ENCODE data around the gene WWOX.

Gene WWOX

GRCh38 chr16:78815713-78816112 lies 716.3 kb downstream of the WWOX start:
- H3K4me3 ChIP-seq (ENCODE audit: insufficient read depth, low read depth, low read length, poor library complexity, severe bottlenecking): no peak overlapping the region
- H3K36me3 ChIP-seq (ENCODE audit: control insufficient read depth, insufficient read depth, low read length): no peaks in the 10 kb centered on the region
- no peaks in the 10 kb centered on the region for H3K9me3 ChIP-seq (ENCODE audit: control insufficient read depth, low read length)
- no peaks in the 10 kb centered on the region for H3K27me3 ChIP-seq (replicated peaks; ENCODE audit: control insufficient read depth, insufficient read depth, low read length, poor library complexity, severe bottlenecking)
- no peaks in the 10 kb centered on the region for H3K4me1 ChIP-seq (ENCODE audit: control insufficient read depth, insufficient read depth, low read length, poor library complexity, severe bottlenecking)
- DNase-seq: no peak
- no peak overlapping the region for H3K27ac ChIP-seq (ENCODE audit: insufficient read depth, low read length, poor library complexity, severe bottlenecking)

GRCh38 chr16:78816499-78817195 lies 717.2 kb downstream of the WWOX start:
- no peak overlapping the region for H3K4me3 ChIP-seq (ENCODE audit: insufficient read depth, low read depth, low read length, poor library complexity, severe bottlenecking)
- no peak overlapping the region for H3K27ac ChIP-seq (ENCODE audit: insufficient read depth, low read length, poor library complexity, severe bottlenecking)
- H3K4me1 ChIP-seq (ENCODE audit: control insufficient read depth, insufficient read depth, low read length, poor library complexity, severe bottlenecking): no peaks in the 10 kb centered on the region
- H3K9me3 ChIP-seq (ENCODE audit: control insufficient read depth, low read length): no peaks in the 10 kb centered on the region
- DNase-seq: no peak
- no peaks in the 10 kb centered on the region for H3K27me3 ChIP-seq (replicated peaks; ENCODE audit: control insufficient read depth, insufficient read depth, low read length, poor library complexity, severe bottlenecking)
- H3K36me3 ChIP-seq (ENCODE audit: control insufficient read depth, insufficient read depth, low read length): no peaks in the 10 kb centered on the region

GRCh38 chr16:78817200-78817739 lies 717.8 kb downstream of the WWOX start:
- DNase-seq: no peak
- no peaks in the 10 kb centered on the region for H3K4me1 ChIP-seq (ENCODE audit: control insufficient read depth, insufficient read depth, low read length, poor library complexity, severe bottlenecking)
- no peaks in the 10 kb centered on the region for H3K9me3 ChIP-seq (ENCODE audit: control insufficient read depth, low read length)
- H3K27me3 ChIP-seq (replicated peaks; ENCODE audit: control insufficient read depth, insufficient read depth, low read length, poor library complexity, severe bottlenecking): no peaks in the 10 kb centered on the region
- no peaks in the 10 kb centered on the region for H3K36me3 ChIP-seq (ENCODE audit: control insufficient read depth, insufficient read depth, low read length)
- no peak overlapping the region for H3K27ac ChIP-seq (ENCODE audit: insufficient read depth, low read length, poor library complexity, severe bottlenecking)
- no peak overlapping the region for H3K4me3 ChIP-seq (ENCODE audit: insufficient read depth, low read depth, low read length, poor library complexity, severe bottlenecking)

- no peaks in the 10 kb centered on the region for H3K27me3 ChIP-seq (replicated peaks; ENCODE audit: control insufficient read depth, insufficient read depth, low read length, poor library complexity, severe bottlenecking)
- no peaks in the 10 kb centered on the region for H3K9me3 ChIP-seq (ENCODE audit: control insufficient read depth, low read length)
- DNase-seq: no peak
- no peaks in the 10 kb centered on the region for H3K36me3 ChIP-seq (ENCODE audit: control insufficient read depth, insufficient read depth, low read length)
- no peaks in the 10 kb centered on the region for H3K4me1 ChIP-seq (ENCODE audit: control insufficient read depth, insufficient read depth, low read length, poor library complexity, severe bottlenecking)
- H3K27ac ChIP-seq (ENCODE audit: insufficient read depth, low read length, poor library complexity, severe bottlenecking): no peak overlapping the region
- no peak overlapping the region for H3K4me3 ChIP-seq (ENCODE audit: insufficient read depth, low read depth, low read length, poor library complexity, severe bottlenecking)
Observed at GRCh38 chr16:78821335-78821734, 721.9 kb downstream of the WWOX start.

GRCh38 chr16:78822509-78822908 lies 723.1 kb downstream of the WWOX start:
- H3K4me3 ChIP-seq (ENCODE audit: insufficient read depth, low read depth, low read length, poor library complexity, severe bottlenecking): no peak overlapping the region
- no peaks in the 10 kb centered on the region for H3K27me3 ChIP-seq (replicated peaks; ENCODE audit: control insufficient read depth, insufficient read depth, low read length, poor library complexity, severe bottlenecking)

GRCh38 chr16:78823027-78823426 lies 723.6 kb downstream of the WWOX start:
- no peak for DNase-seq
- no peaks in the 10 kb centered on the region for H3K27me3 ChIP-seq (replicated peaks; ENCODE audit: control insufficient read depth, insufficient read depth, low read length, poor library complexity, severe bottlenecking)
- no peaks in the 10 kb centered on the region for H3K36me3 ChIP-seq (ENCODE audit: control insufficient read depth, insufficient read depth, low read length)
- no peak overlapping the region for H3K4me3 ChIP-seq (ENCODE audit: insufficient read depth, low read depth, low read length, poor library complexity, severe bottlenecking)
- no peaks in the 10 kb centered on the region for H3K9me3 ChIP-seq (ENCODE audit: control insufficient read depth, low read length)
- no peaks in the 10 kb centered on the region for H3K4me1 ChIP-seq (ENCODE audit: control insufficient read depth, insufficient read depth, low read length, poor library complexity, severe bottlenecking)
- H3K27ac ChIP-seq (ENCODE audit: insufficient read depth, low read length, poor library complexity, severe bottlenecking): no peak overlapping the region

More at GRCh38 chr16:78822509-78822908, 723.1 kb downstream of the WWOX start:
- no peak for DNase-seq
- Histone ChIP-seq H3K27ac (ENCODE audit: insufficient read depth, low read length, poor library complexity, severe bottlenecking) (no peak overlapping the region), H3K36me3 (ENCODE audit: control insufficient read depth, insufficient read depth, low read length) (no peaks in the 10 kb centered on the region), H3K9me3 (ENCODE audit: control insufficient read depth, low read length) (no peaks in the 10 kb centered on the region), H3K4me1 (ENCODE audit: control insufficient read depth, insufficient read depth, low read length, poor library complexity, severe bottlenecking) (no peaks in the 10 kb centered on the region)

GRCh38 chr16:78829280-78829679 lies 729.8 kb downstream of the WWOX start:
- no peak for DNase-seq
- H3K27me3 ChIP-seq (replicated peaks; ENCODE audit: control insufficient read depth, insufficient read depth, low read length, poor library complexity, severe bottlenecking): no peaks in the 10 kb centered on the region
- H3K4me1 ChIP-seq (ENCODE audit: control insufficient read depth, insufficient read depth, low read length, poor library complexity, severe bottlenecking): no peaks in the 10 kb centered on the region
- no peak overlapping the region for H3K27ac ChIP-seq (ENCODE audit: insufficient read depth, low read length, poor library complexity, severe bottlenecking)
- H3K9me3 ChIP-seq (ENCODE audit: control insufficient read depth, low read length): no peaks in the 10 kb centered on the region
- no peaks in the 10 kb centered on the region for H3K36me3 ChIP-seq (ENCODE audit: control insufficient read depth, insufficient read depth, low read length)
- no peak overlapping the region for H3K4me3 ChIP-seq (ENCODE audit: insufficient read depth, low read depth, low read length, poor library complexity, severe bottlenecking)

- Histone ChIP-seq H3K4me1 (ENCODE audit: control insufficient read depth, insufficient read depth, low read length, poor library complexity, severe bottlenecking) (no peaks in the 10 kb centered on the region), H3K9me3 (ENCODE audit: control insufficient read depth, low read length) (no peaks in the 10 kb centered on the region), H3K27ac (ENCODE audit: insufficient read depth, low read length, poor library complexity, severe bottlenecking) (no peak overlapping the region), H3K4me3 (ENCODE audit: insufficient read depth, low read depth, low read length, poor library complexity, severe bottlenecking) (no peak overlapping the region), H3K27me3 (replicated peaks; ENCODE audit: control insufficient read depth, insufficient read depth, low read length, poor library complexity, severe bottlenecking) (no peaks in the 10 kb centered on the region), H3K36me3 (ENCODE audit: control insufficient read depth, insufficient read depth, low read length) (no peaks in the 10 kb centered on the region)
- DNase-seq: no peak
Observed at GRCh38 chr16:78830599-78830998, 731.1 kb downstream of the WWOX start.

GRCh38 chr16:78832100-78832499 lies 732.6 kb downstream of the WWOX start:
- no peaks in the 10 kb centered on the region for H3K27me3 ChIP-seq (replicated peaks; ENCODE audit: control insufficient read depth, insufficient read depth, low read length, poor library complexity, severe bottlenecking)
- no peak for DNase-seq

GRCh38 chr16:78836802-78837491 lies 737.5 kb downstream of the WWOX start:
- Histone ChIP-seq H3K27me3 (replicated peaks; ENCODE audit: control insufficient read depth, insufficient read depth, low read length, poor library complexity, severe bottlenecking) (no peaks in the 10 kb centered on the region), H3K27ac (ENCODE audit: insufficient read depth, low read length, poor library complexity, severe bottlenecking) (no peak overlapping the region), H3K36me3 (ENCODE audit: control insufficient read depth, insufficient read depth, low read length) (no peaks in the 10 kb centered on the region), H3K9me3 (ENCODE audit: control insufficient read depth, low read length) (no peaks in the 10 kb centered on the region), H3K4me1 (ENCODE audit: control insufficient read depth, insufficient read depth, low read length, poor library complexity, severe bottlenecking) (no peaks in the 10 kb centered on the region), H3K4me3 (ENCODE audit: insufficient read depth, low read depth, low read length, poor library complexity, severe bottlenecking) (peak overlapping the region; percentile 15)
- DNase-seq: no peak

More at GRCh38 chr16:78832100-78832499, 732.6 kb downstream of the WWOX start:
- Histone ChIP-seq H3K9me3 (ENCODE audit: control insufficient read depth, low read length) (no peaks in the 10 kb centered on the region), H3K4me3 (ENCODE audit: insufficient read depth, low read depth, low read length, poor library complexity, severe bottlenecking) (no peak overlapping the region), H3K4me1 (ENCODE audit: control insufficient read depth, insufficient read depth, low read length, poor library complexity, severe bottlenecking) (no peaks in the 10 kb centered on the region), H3K27ac (ENCODE audit: insufficient read depth, low read length, poor library complexity, severe bottlenecking) (no peak overlapping the region), H3K36me3 (ENCODE audit: control insufficient read depth, insufficient read depth, low read length) (no peaks in the 10 kb centered on the region)
